ENCODE measurements around the gene TOR4A.

GRCh38 chr9:137234758-137235423, 42.6 kb upstream of the TOR4A start:
- TF ChIP-seq EZH2phosphoT487 (IDR thresholded peaks at IDR 0.05; ENCODE audit: borderline replicate concordance, low read length) (no peak), EZH2 (IDR thresholded peaks at IDR 0.05; ENCODE audit: low read length, unreplicated experiment) (no peak), CTCF (conservative IDR thresholded peaks at IDR 0.05; ENCODE audit: low read depth, low read length) (no peak)
